Caco-2 (cell line): ENCODE data around the gene ATP10B. TPM values are rescaled to one million over a fixed set of nuclear protein-coding genes. Genes with fewer than 3 reads are reported as not detected.

Experiments used
- Bru-seq: library from RNA; stranded (reverse); fragments of 400-500 nt; gene quantifications from one replicate; lab custom pipeline; 2021; lab: Mats Ljungman, UMichigan
- BruChase-seq, 2 experiments: library from RNA; stranded (reverse); fragments of 400-500 nt; gene quantifications; one replicate each; lab custom pipeline; 2021; lab: Mats Ljungman, UMichigan
- BruUV-seq: library from RNA; stranded (reverse); fragments of 400-500 nt; replicated peaks from 2 replicates; lab custom pipeline; 2021; lab: Mats Ljungman, UMichigan
- CTCF ChIA-PET: fragments of 300-600 bp; sonication (Branson Sonifier 250); formaldehyde crosslinking; loops from one replicate; lab custom pipeline; 2022; ENCODE audit warnings: antibody characterized with exemption; lab: Charles Lee
- POLR2A ChIA-PET: fragments of 300-600 bp; sonication (Branson Sonifier 250); formaldehyde crosslinking; loops from one replicate; lab custom pipeline; 2022; ENCODE audit warnings: antibody characterized with exemption; lab: Charles Lee
- DNase-seq, 2 experiments: peaks; one replicate each; pipeline versions ENCODE4 v3.0.0 to v3.0.0-alpha.2; 2020 to 2022
- H3K27me3 ChIP-seq: replicated peaks from 2 replicates; pipeline ENCODE4 v1.6.0; 2011; ENCODE audit warnings: low read length; ENCODE audit not compliant: control insufficient read depth, insufficient read depth
- H3K36me3 ChIP-seq: 2 replicates; pipeline ENCODE4 v1.5.1; 2011; ENCODE audit warnings: low read length; ENCODE audit not compliant: control insufficient read depth, insufficient read depth
- H3K4me1 ChIP-seq: fragments of 250-450 bp; sonication (Bioruptor Pico); 2 replicates; pipeline ENCODE4 v1.5.1; 2020; ENCODE audit warnings: mild to moderate bottlenecking
- H3K4me3 ChIP-seq: 2 replicates; pipeline ENCODE4 v1.5.1; 2011; ENCODE audit warnings: low read depth, mild to moderate bottlenecking, control low read depth, low read length
- H3K9me3 ChIP-seq: fragments of 250-450 bp; sonication (Bioruptor Pico); 2 replicates; pipeline ENCODE4 v1.5.1; 2020; ENCODE audit warnings: mild to moderate bottlenecking, moderate library complexity
- H3K27ac Mint-ChIP-seq: one replicate; pipeline ENCODE4 v1.8.0; 2022; ENCODE audit warnings: mixed read lengths; ENCODE audit not compliant: unreplicated experiment
- H3K27me3 Mint-ChIP-seq: one replicate; pipeline ENCODE4 v1.8.0; 2022; ENCODE audit warnings: mixed read lengths; ENCODE audit not compliant: insufficient read depth, unreplicated experiment
- H3K36me3 Mint-ChIP-seq: one replicate; pipeline ENCODE4 v1.8.0; 2022; ENCODE audit warnings: mild to moderate bottlenecking, mixed read lengths; ENCODE audit not compliant: insufficient read depth, unreplicated experiment
- H3K4me1 Mint-ChIP-seq: one replicate; pipeline ENCODE4 v1.8.0; 2022; ENCODE audit warnings: low read depth, mixed read lengths; ENCODE audit not compliant: unreplicated experiment
- H3K4me3 Mint-ChIP-seq: one replicate; pipeline ENCODE4 v1.8.0; 2022; ENCODE audit warnings: mild to moderate bottlenecking, moderate library complexity, mixed read lengths; ENCODE audit not compliant: unreplicated experiment
- H3K9me3 Mint-ChIP-seq: one replicate; pipeline ENCODE4 v1.8.0; 2022; ENCODE audit warnings: mixed read lengths; ENCODE audit not compliant: unreplicated experiment
- CTCF ChIP-seq, 2 experiments: fragments of 200-600 bp in 1 of 2; IDR thresholded peaks; 1 replicate in 1 of 2; 2 replicates in 1 of 2; pipeline versions ENCODE4 v1.5.1 to v1.8.0; 2011 to 2022; ENCODE audit warnings: antibody characterized with exemption in 1 of 2, control low read depth in 1 of 2, inconsistent platforms in 1 of 2, low read depth in 1 of 2, low read length in 1 of 2, mild to moderate bottlenecking in 1 of 2, moderate library complexity in 1 of 2; ENCODE audit not compliant: insufficient read depth in 1 of 2, severe bottlenecking in 1 of 2, unreplicated experiment in 1 of 2
- intact Hi-C: fragments of 100-400 bp; cut with micrococcal nuclease; formaldehyde crosslinking; loops from one replicate; pipeline ENCODE4 v1.10.0; 2022; ENCODE audit not compliant: unreplicated experiment
- long read RNA-seq: library from polyadenylated mRNA; stranded (forward); transcript quantifications from one replicate; pipeline ENCODE4 v2.0.0, GENCODE V29; 2022
- total RNA-seq: library from RNA; stranded (reverse); gene quantifications from 2 replicates; pipeline ENCODE4 v1.2.3, GENCODE V29; 2022

The ATP10B gene, protein sequence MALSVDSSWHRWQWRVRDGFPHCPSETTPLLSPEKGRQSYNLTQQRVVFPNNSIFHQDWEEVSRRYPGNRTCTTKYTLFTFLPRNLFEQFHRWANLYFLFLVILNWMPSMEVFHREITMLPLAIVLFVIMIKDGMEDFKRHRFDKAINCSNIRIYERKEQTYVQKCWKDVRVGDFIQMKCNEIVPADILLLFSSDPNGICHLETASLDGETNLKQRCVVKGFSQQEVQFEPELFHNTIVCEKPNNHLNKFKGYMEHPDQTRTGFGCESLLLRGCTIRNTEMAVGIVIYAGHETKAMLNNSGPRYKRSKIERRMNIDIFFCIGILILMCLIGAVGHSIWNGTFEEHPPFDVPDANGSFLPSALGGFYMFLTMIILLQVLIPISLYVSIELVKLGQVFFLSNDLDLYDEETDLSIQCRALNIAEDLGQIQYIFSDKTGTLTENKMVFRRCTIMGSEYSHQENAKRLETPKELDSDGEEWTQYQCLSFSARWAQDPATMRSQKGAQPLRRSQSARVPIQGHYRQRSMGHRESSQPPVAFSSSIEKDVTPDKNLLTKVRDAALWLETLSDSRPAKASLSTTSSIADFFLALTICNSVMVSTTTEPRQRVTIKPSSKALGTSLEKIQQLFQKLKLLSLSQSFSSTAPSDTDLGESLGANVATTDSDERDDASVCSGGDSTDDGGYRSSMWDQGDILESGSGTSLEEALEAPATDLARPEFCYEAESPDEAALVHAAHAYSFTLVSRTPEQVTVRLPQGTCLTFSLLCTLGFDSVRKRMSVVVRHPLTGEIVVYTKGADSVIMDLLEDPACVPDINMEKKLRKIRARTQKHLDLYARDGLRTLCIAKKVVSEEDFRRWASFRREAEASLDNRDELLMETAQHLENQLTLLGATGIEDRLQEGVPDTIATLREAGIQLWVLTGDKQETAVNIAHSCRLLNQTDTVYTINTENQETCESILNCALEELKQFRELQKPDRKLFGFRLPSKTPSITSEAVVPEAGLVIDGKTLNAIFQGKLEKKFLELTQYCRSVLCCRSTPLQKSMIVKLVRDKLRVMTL (N-terminal part only)
- total RNA-seq, result 0.43 and 0.63 TPM in 2 replicates
- percentile 22 among the genes with signal in this experiment for Bru-seq, nascent RNA
- percentile 22 among the genes with signal in this experiment for BruChase-seq, experiment 1, labeled RNA remaining after a 2-hour chase
- percentile 18 among the genes with signal in this experiment for BruChase-seq, experiment 2, labeled RNA remaining after a 6-hour chase
- long read RNA-seq, result 0 reads

DNA sequence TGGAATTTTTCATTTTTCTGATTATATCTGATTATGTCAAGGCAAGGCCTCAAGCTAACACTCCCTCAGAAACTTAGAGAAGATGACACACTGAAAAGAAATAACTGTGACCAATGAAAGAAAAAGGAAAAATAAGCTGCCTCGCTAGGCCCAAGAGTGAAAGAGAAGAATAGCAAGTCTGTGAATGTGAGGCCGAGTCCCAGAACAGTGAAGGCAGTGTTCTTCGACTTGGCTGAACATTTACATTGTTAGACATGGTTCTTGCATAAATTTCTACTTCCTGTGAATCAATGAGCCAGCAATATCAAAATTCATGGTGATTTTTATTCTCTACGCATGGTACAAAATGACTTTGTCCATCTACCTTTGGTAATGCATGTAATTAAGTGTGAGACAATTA is at the start of gene ATP10B:
TSS of gene ATP10B (minus strand) at position 163 of the 400 bp plus-strand sequence. CDS start 164,137 bp downstream, outside the sequence.
- Mint-ChIP-seq H3K4me3 (no peak within 1 kb of the TSS), H3K9me3 (no peaks in the 10 kb centered on the region), H3K4me1 (no peaks in the 10 kb centered on the region), H3K27ac (no peak within 1 kb of the TSS), H3K36me3 (no peaks in the 10 kb centered on the region), H3K27me3 (no peaks in the 10 kb centered on the region)
- Histone ChIP-seq H3K4me1 (peaks cover 13% of the 10 kb centered on the region), H3K9me3 (no peaks in the 10 kb centered on the region), H3K36me3 (no peaks in the 10 kb centered on the region), H3K27me3 (no peaks in the 10 kb centered on the region), H3K4me3 (no peak within 1 kb of the TSS)
- BruUV-seq, result no TSS peak
- no peak for TF ChIP-seq CTCF (IDR thresholded peaks at IDR 0.05; ENCODE audit: insufficient read depth in 1 of 2, low read depth in 1 of 2, low read length in 1 of 2, severe bottlenecking in 1 of 2, unreplicated experiment in 1 of 2)
- CTCF ChIA-PET, result no interaction called here
- intact Hi-C loops, result no loop called here
- POLR2A ChIA-PET, result no interaction called here
- DNase-seq, result no peak

GRCh38 chr5:160901656-160902055 is 49.6 kb upstream of the ATP10B start:
- Histone ChIP-seq H3K27me3 (no peaks in the 10 kb centered on the region), H3K4me1 (peaks cover 68% of the 10 kb centered on the region), H3K9me3 (peaks cover 11% of the 10 kb centered on the region; the same call in 1 of the 2 replicates), H3K36me3 (no peaks in the 10 kb centered on the region), H3K4me3 (no peak overlapping the region)
- Mint-ChIP-seq H3K27me3 (no peaks in the 10 kb centered on the region), H3K9me3 (peaks cover 12% of the 10 kb centered on the region), H3K4me3 (no peak overlapping the region), H3K36me3 (no peaks in the 10 kb centered on the region), H3K4me1 (peaks cover 61% of the 10 kb centered on the region), H3K27ac (peak overlapping the region; percentile 19)
- BruUV-seq, result no TSS peak
- no peak for DNase-seq
- CTCF ChIA-PET, result no interaction called here
- POLR2A ChIA-PET, result no interaction called here
- TF ChIP-seq CTCF (IDR thresholded peaks at IDR 0.05; ENCODE audit: insufficient read depth in 1 of 2, low read depth in 1 of 2, low read length in 1 of 2, severe bottlenecking in 1 of 2, unreplicated experiment in 1 of 2), result no peak
- intact Hi-C loops, result loop anchor here (2.0 to 10.0 kb wide), 3 partner anchors 13 to 467 kb away; no protein-coding TSS in a partner anchor
